ENCODE results near the gene RBMS1. TPM values are rescaled to one million over a fixed set of nuclear protein-coding genes. Genes with fewer than 3 reads are reported as not detected.
A peak's percentile ranks its signal among the peaks of the same experiment; 100 is the strongest.

The RBMS1 gene
- total and polyA plus RNA-seq, 7 donors: 8.4 to 43.2 (median 24.1) TPM

GRCh38 chr2:160293391-160294091 is 200.1 kb downstream of the RBMS1 start:
- H3K36me3 ChIP-seq (ENCODE audit: insufficient read depth in 1 of 2, low read depth in 1 of 2): peaks cover 0 to 16% of the 10 kb centered on the region in 2 donors
- no peaks in the 10 kb centered on the region for H3K27me3 ChIP-seq (ENCODE audit: insufficient read depth in 3 of 3, low read length in 2 of 3)
- no peaks in the 10 kb centered on the region for H3K9me3 ChIP-seq
- TF ChIP-seq, protein P1, sequence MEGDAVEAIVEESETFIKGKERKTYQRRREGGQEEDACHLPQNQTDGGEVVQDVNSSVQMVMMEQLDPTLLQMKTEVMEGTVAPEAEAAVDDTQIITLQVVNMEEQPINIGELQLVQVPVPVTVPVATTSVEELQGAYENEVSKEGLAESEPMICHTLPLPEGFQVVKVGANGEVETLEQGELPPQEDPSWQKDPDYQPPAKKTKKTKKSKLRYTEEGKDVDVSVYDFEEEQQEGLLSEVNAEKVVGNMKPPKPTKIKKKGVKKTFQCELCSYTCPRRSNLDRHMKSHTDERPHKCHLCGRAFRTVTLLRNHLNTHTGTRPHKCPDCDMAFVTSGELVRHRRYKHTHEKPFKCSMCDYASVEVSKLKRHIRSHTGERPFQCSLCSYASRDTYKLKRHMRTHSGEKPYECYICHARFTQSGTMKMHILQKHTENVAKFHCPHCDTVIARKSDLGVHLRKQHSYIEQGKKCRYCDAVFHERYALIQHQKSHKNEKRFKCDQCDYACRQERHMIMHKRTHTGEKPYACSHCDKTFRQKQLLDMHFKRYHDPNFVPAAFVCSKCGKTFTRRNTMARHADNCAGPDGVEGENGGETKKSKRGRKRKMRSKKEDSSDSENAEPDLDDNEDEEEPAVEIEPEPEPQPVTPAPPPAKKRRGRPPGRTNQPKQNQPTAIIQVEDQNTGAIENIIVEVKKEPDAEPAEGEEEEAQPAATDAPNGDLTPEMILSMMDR (IDR thresholded peaks at IDR 0.05): no peak
- 87 to 93% (median 88%) methylated on average over 6 of the region's 6 CpGs for WGBS, 3 donors
- H3K27ac ChIP-seq: peak overlapping the region; percentile 71
- no peak overlapping the region for H3K4me3 ChIP-seq
- DNase-seq: peak in 1 of 2 donors; percentile 9
- intact Hi-C loops (cut with DNase I): no loop called here
- ATAC-seq: peak in 3 of 4 donors; percentile 27 to 51 (median 28)
- peaks cover 70% of the 10 kb centered on the region for H3K4me1 ChIP-seq

DNA sequence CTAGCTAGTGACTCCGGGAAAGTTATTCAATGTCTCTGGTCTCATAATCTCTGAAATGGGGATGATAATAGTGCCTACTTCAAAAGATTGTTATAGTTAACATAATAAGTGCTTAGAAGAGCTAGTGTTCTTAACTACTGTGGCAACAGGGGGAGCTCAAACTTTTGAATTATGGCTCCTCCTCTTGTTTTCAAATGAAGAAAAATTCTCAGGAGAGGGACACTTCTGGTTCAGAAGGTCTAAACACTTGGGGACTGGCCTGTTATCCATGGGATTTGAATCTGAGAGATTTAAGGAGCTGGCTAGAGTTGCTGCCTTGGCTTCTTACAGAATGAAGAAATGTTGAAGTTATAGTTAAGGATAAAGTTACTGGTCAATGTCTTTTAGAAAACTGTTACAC is 201.4 kb downstream of the RBMS1 start:
- ATAC-seq (peak in 1 of 4 donors; percentile 16), DNase-seq (no peak)
- peaks cover 75% of the 10 kb centered on the region for H3K4me1 ChIP-seq
- intact Hi-C loops (cut with DNase I): no loop called here
- no peaks in the 10 kb centered on the region for H3K27me3 ChIP-seq (ENCODE audit: insufficient read depth in 3 of 3, low read length in 2 of 3)
- TF ChIP-seq, protein P1 (IDR thresholded peaks at IDR 0.05): no peak
- no peak overlapping the region for H3K4me3 ChIP-seq
- H3K27ac ChIP-seq: peak overlapping the region; percentile 54
- WGBS, 3 donors: 75 to 86% (median 83%) methylated on average over 1 of the region's 1 CpG
- no peaks in the 10 kb centered on the region for H3K9me3 ChIP-seq
- H3K36me3 ChIP-seq (ENCODE audit: insufficient read depth in 1 of 2, low read depth in 1 of 2): peaks cover 0 to 8% of the 10 kb centered on the region in 2 donors

DNA sequence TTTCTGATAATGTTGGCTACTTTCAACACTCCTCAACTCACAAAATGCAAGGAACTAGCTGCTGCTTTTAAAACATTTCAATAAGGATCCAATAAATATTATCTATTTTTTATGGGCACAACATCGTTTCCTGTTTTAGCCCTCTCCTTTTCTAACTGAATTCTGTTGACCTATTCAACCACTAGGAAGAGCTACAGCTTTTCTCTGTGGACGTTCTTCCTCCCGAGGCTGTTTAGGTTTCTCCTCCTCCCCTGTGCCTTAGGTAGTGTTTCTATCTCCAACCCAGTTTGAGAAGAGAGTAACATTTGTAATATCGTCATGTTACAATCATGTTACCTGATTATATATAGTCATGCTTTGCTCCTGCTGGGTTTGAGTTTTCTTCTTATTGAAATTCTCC is 202.2 kb downstream of the RBMS1 start:
- H3K27me3 ChIP-seq (ENCODE audit: insufficient read depth in 3 of 3, low read length in 2 of 3): no peaks in the 10 kb centered on the region
- no peaks in the 10 kb centered on the region for H3K9me3 ChIP-seq
- H3K27ac ChIP-seq: peak overlapping the region; percentile 54
- H3K4me1 ChIP-seq: peaks cover 78% of the 10 kb centered on the region
- intact Hi-C loops (cut with DNase I): no loop called here
- TF ChIP-seq, protein P1 (IDR thresholded peaks at IDR 0.05): peak; percentile 39
- WGBS, 3 donors: 21 to 41% (median 27%) methylated on average over 4 of the region's 4 CpGs
- DNase-seq (no peak), ATAC-seq (peak in 3 of 4 donors; percentile 40 to 67 (median 51))
- no peak overlapping the region for H3K4me3 ChIP-seq
- peaks cover 0 to 16% of the 10 kb centered on the region in 2 donors for H3K36me3 ChIP-seq (ENCODE audit: insufficient read depth in 1 of 2, low read depth in 1 of 2)

- H3K27ac ChIP-seq: peak overlapping the region; percentile 54
- H3K9me3 ChIP-seq: no peaks in the 10 kb centered on the region
- TF ChIP-seq, protein P1 (IDR thresholded peaks at IDR 0.05): no peak
- peaks cover 0 to 24% of the 10 kb centered on the region in 2 donors for H3K36me3 ChIP-seq (ENCODE audit: insufficient read depth in 1 of 2, low read depth in 1 of 2)
- DNase-seq (no peak), ATAC-seq (no peak)
- H3K4me1 ChIP-seq: peaks cover 78% of the 10 kb centered on the region
- intact Hi-C loops (cut with DNase I): no loop called here
- WGBS, 3 donors: 42 to 58% (median 54%) methylated on average over 3 of the region's 3 CpGs
- no peak overlapping the region for H3K4me3 ChIP-seq
- no peaks in the 10 kb centered on the region for H3K27me3 ChIP-seq (ENCODE audit: insufficient read depth in 3 of 3, low read length in 2 of 3)
These were observed 203.0 kb downstream of the RBMS1 start for GRCh38 chr2:160290598-160290997.
